Renal pelvis (tissue), 4 donors: ENCODE results near the gene TOGARAM2. TPM values are rescaled to one million over a fixed set of nuclear protein-coding genes. Genes with fewer than 3 reads are reported as not detected.

Experiments
- DNase-seq: peaks from one replicate; pipeline ENCODE4 v3.0.0-alpha.2; 2013
- polyA plus RNA-seq, 3 donors: library from polyadenylated mRNA; unstranded; fragments of 120-200 nt; gene quantifications; one replicate each; pipeline ENCODE4 v1.2.1, GENCODE V29; 2013; ENCODE audit not compliant: insufficient read length in 3 of 3

TOGARAM2 gene
- polyA plus RNA-seq, 3 donors = 0.83 to 1.7 (median 1.5) TPM

GRCh38 chr2:29053223-29053622 is 72.1 kb downstream of the TOGARAM2 start:
- no peak for DNase-seq

GRCh38 chr2:29053670-29054400 is 72.7 kb downstream of the TOGARAM2 start:
- no peak for DNase-seq

- no peak for DNase-seq
Observed at GRCh38 chr2:29054430-29054829, 73.3 kb downstream of the TOGARAM2 start.

GRCh38 chr2:29055601-29056000 is 74.5 kb downstream of the TOGARAM2 start:
- DNase-seq = no peak

GRCh38 chr2:29056452-29056851 is 75.4 kb downstream of the TOGARAM2 start:
- no peak for DNase-seq

- no peak for DNase-seq
Observed at GRCh38 chr2:29057006-29057405, 75.9 kb downstream of the TOGARAM2 start.

GRCh38 chr2:29059624-29060023 is 78.5 kb downstream of the TOGARAM2 start:
- DNase-seq = no peak

- DNase-seq = peak; percentile 53
Observed at GRCh38 chr2:29060441-29060840, 79.3 kb downstream of the TOGARAM2 start.

- DNase-seq = no peak
Observed at GRCh38 chr2:29061176-29061575, 80.1 kb downstream of the TOGARAM2 start.

GRCh38 chr2:29061616-29062015 is 80.5 kb downstream of the TOGARAM2 start:
- DNase-seq = no peak

GRCh38 chr2:29062371-29062770 is 81.3 kb downstream of the TOGARAM2 start:
- no peak for DNase-seq

GRCh38 chr2:29063056-29063455 is 82.0 kb downstream of the TOGARAM2 start:
- DNase-seq = no peak

GRCh38 chr2:29063646-29064345 is 82.7 kb downstream of the TOGARAM2 start:
- DNase-seq = no peak

- no peak for DNase-seq
Observed at GRCh38 chr2:29064346-29064715, 83.2 kb downstream of the TOGARAM2 start.

GRCh38 chr2:29064746-29065067 is 83.6 kb downstream of the TOGARAM2 start:
- DNase-seq = no peak

GRCh38 chr2:29065068-29065811 is 84.1 kb downstream of the TOGARAM2 start:
- no peak for DNase-seq

GRCh38 chr2:29066271-29066860 is 85.3 kb downstream of the TOGARAM2 start:
- no peak for DNase-seq

GRCh38 chr2:29066997-29067605 is 86.0 kb downstream of the TOGARAM2 start:
- DNase-seq = no peak

GRCh38 chr2:29068513-29068912 is 87.4 kb downstream of the TOGARAM2 start:
- DNase-seq = no peak

GRCh38 chr2:29070526-29070925 is 89.4 kb downstream of the TOGARAM2 start:
- no peak for DNase-seq

GRCh38 chr2:29071032-29071975 is 90.2 kb downstream of the TOGARAM2 start:
- DNase-seq = no peak
